MM.1S (cell line): Measurements from ENCODE around the gene COIL.

Experiments used
- DNase-seq: peaks from one replicate; pipeline ENCODE4 v3.0.0-alpha.2; 2015
- H2AFZ ChIP-seq: fragments of 300-600 bp; sonication (generic); 2 replicates; pipeline ENCODE4 v1.6.0; 2016; ENCODE audit warnings: antibody characterized with exemption, low read length
- H3F3A ChIP-seq: fragments of 300-600 bp; sonication (generic); 2 replicates; pipeline ENCODE4 v1.6.1; 2016; ENCODE audit warnings: mild to moderate bottlenecking, antibody characterized with exemption, low read length, moderate library complexity, mixed read lengths; ENCODE audit not compliant: insufficient read depth
- H3K27ac ChIP-seq: fragments of 300-600 bp; sonication (generic); 2 replicates; pipeline ENCODE4 v1.5.1; 2016; ENCODE audit warnings: mild to moderate bottlenecking, low read length
- H3K27me3 ChIP-seq: fragments of 300-600 bp; sonication (generic); replicated peaks from 2 replicates; pipeline ENCODE4 v1.6.0; 2016; ENCODE audit warnings: low read length; ENCODE audit not compliant: insufficient read depth
- H3K36me3 ChIP-seq: fragments of 300-600 bp; sonication (generic); replicated peaks from 2 replicates; pipeline ENCODE4 v1.6.1; 2016; ENCODE audit warnings: mild to moderate bottlenecking, low read length, mixed read lengths; ENCODE audit not compliant: insufficient read depth
- H3K4me1 ChIP-seq: fragments of 300-600 bp; sonication (generic); 2 replicates; pipeline ENCODE4 v1.6.1; 2016; ENCODE audit warnings: low read length, mixed read lengths
- H3K4me2 ChIP-seq: fragments of 300-600 bp; sonication (generic); 2 replicates; pipeline ENCODE4 v1.6.0; 2016; ENCODE audit warnings: low read depth, low read length
- H3K4me3 ChIP-seq: fragments of 300-600 bp; sonication (generic); 2 replicates; pipeline ENCODE4 v1.5.1; 2016; ENCODE audit warnings: low read length, mixed read lengths
- H3K79me2 ChIP-seq: fragments of 300-600 bp; sonication (generic); 2 replicates; pipeline ENCODE4 v1.6.1; 2016; ENCODE audit warnings: mixed run types, low read length, mixed read lengths
- H3K9ac ChIP-seq: fragments of 300-600 bp; sonication (generic); 2 replicates; pipeline ENCODE4 v1.6.1; 2016; ENCODE audit warnings: low read length, mixed read lengths
- H3K9me2 ChIP-seq: fragments of 300-600 bp; sonication (generic); replicated peaks from 2 replicates; pipeline ENCODE4 v1.6.1; 2016; ENCODE audit warnings: mild to moderate bottlenecking, low read length, mixed read lengths; ENCODE audit not compliant: insufficient read depth
- H3K9me3 ChIP-seq: fragments of 300-600 bp; sonication (generic); replicated peaks from 2 replicates; pipeline ENCODE4 v1.6.1; 2016; ENCODE audit warnings: mild to moderate bottlenecking, low read length, mixed read lengths; ENCODE audit not compliant: insufficient read depth
- H4K20me1 ChIP-seq: fragments of 300-600 bp; sonication (generic); 2 replicates; pipeline ENCODE4 v1.6.1; 2016; ENCODE audit warnings: mild to moderate bottlenecking, low read length, moderate library complexity, mixed read lengths; ENCODE audit not compliant: insufficient read depth
- EZH2 ChIP-seq: fragments of 300-600 bp; sonication (generic); optimal IDR thresholded peaks from 2 replicates; pipeline ENCODE3; 2017; ENCODE audit warnings: low read depth, mild to moderate bottlenecking, antibody characterized with exemption, low read length, mixed read lengths
- EZH2phosphoT487 ChIP-seq: fragments of 300-600 bp; sonication (generic); IDR thresholded peaks from 2 replicates; pipeline ENCODE4 v1.6.1; 2018; ENCODE audit warnings: antibody characterized with exemption, low read length
- TF ChIP-seq, protein P1 (sequence below): fragments of 300-600 bp; sonication (generic); IDR thresholded peaks from 2 replicates; pipeline ENCODE4 v1.5.1; 2016; ENCODE audit warnings: antibody characterized with exemption, low read length, mixed read lengths

The COIL gene

GRCh38 chr17:56978441-56979090, 17.7 kb upstream of the COIL start:
- Histone ChIP-seq H3K4me1 (peaks cover 40% of the 10 kb centered on the region), H3K27me3 (no peaks in the 10 kb centered on the region), H3K27ac (peak overlapping the region; percentile 82), H3K79me2 (peaks cover 56% of the 10 kb centered on the region), H3K9me2 (no peaks in the 10 kb centered on the region), H2AFZ (peak overlapping the region; percentile 65), H3K36me3 (no peaks in the 10 kb centered on the region; the same call in none of the 2 replicates), H3K4me2 (peak overlapping the region; percentile 85), H3K9ac (peak overlapping the region; percentile 86), H3F3A (peaks cover 21% of the 10 kb centered on the region), H3K9me3 (no peaks in the 10 kb centered on the region), H4K20me1 (peaks cover 7% of the 10 kb centered on the region; the same call in 1 of the 2 replicates), H3K4me3 (peak overlapping the region; percentile 70)
- TF ChIP-seq EZH2 (no peak), EZH2phosphoT487 (no peak)
- TF ChIP-seq, protein P1, sequence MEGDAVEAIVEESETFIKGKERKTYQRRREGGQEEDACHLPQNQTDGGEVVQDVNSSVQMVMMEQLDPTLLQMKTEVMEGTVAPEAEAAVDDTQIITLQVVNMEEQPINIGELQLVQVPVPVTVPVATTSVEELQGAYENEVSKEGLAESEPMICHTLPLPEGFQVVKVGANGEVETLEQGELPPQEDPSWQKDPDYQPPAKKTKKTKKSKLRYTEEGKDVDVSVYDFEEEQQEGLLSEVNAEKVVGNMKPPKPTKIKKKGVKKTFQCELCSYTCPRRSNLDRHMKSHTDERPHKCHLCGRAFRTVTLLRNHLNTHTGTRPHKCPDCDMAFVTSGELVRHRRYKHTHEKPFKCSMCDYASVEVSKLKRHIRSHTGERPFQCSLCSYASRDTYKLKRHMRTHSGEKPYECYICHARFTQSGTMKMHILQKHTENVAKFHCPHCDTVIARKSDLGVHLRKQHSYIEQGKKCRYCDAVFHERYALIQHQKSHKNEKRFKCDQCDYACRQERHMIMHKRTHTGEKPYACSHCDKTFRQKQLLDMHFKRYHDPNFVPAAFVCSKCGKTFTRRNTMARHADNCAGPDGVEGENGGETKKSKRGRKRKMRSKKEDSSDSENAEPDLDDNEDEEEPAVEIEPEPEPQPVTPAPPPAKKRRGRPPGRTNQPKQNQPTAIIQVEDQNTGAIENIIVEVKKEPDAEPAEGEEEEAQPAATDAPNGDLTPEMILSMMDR, result no peak
- peak; percentile 55 for DNase-seq

DNA sequence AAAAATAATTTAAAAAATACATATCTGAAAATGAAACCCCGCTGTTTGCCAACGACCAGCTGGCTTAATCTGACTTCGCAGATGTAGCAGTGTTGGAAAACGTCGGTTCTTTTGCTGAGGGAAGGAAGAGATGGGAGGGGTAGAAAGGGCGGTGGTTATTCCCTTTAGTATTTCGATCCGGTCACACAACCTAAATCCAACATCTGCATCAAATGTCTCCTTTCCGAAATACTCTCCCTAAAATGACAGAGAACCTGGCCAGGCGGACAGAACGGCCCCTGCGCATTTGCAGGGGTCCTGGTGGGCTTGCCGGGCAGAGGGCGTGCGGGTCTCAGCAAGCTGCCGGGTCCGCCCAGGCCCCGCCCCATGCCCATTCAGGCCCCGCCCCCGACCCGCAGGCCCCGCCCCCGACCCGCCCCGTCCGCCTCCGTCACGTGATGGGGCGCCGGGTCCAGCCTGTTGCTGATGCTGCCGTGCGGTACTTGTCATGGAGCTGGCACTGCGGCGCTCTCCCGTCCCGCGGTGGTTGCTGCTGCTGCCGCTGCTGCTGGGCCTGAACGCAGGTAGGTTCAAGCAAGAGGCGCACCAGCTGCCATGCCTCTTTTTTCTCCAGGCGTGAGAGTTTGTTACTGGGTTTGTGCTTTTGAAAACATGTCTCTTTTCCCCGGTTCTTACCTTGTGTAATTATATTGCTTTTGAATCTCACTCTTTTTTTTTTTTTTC, 17.0 kb upstream of the COIL start, which contains the start of gene SCPEP1:
Gene SCPEP1, plus strand, starts transcription at position 459 of the 723 bp plus-strand sequence. Its CDS starts 29 bp downstream, at position 488.
- peak; percentile 84 for DNase-seq
- H3K4me1 ChIP-seq, result peaks cover 37% of the 10 kb centered on the region

GRCh38 chr17:56976941-56977608, 16.2 kb upstream of the COIL start:
- H3K27ac ChIP-seq, result no peak overlapping the region
- H4K20me1 ChIP-seq, result peaks cover 5% of the 10 kb centered on the region; the same call in 1 of the 2 replicates
- H3K4me1 ChIP-seq, result peaks cover 29% of the 10 kb centered on the region
- H3K9me2 ChIP-seq, result no peaks in the 10 kb centered on the region
- H3K36me3 ChIP-seq, result no peaks in the 10 kb centered on the region; the same call in none of the 2 replicates
- H3K4me3 ChIP-seq, result peak overlapping the region; percentile 70; the same call in 1 of the 2 replicates
- peak overlapping the region; percentile 74 for H3K4me2 ChIP-seq
- H2AFZ ChIP-seq, result no peak overlapping the region
- H3F3A ChIP-seq, result peaks cover 21% of the 10 kb centered on the region
- DNase-seq, result no peak
- peaks cover 41% of the 10 kb centered on the region for H3K79me2 ChIP-seq
- no peak for TF ChIP-seq EZH2phosphoT487
- TF ChIP-seq EZH2, result no peak
- TF ChIP-seq, protein P1, result no peak
- H3K9me3 ChIP-seq, result no peaks in the 10 kb centered on the region
- H3K9ac ChIP-seq, result no peak overlapping the region
- H3K27me3 ChIP-seq, result no peaks in the 10 kb centered on the region

More for the DNA sequence above, 17.0 kb upstream of the COIL start, which contains the start of gene SCPEP1:
- H3F3A ChIP-seq, result peaks cover 21% of the 10 kb centered on the region
- H3K9me2 ChIP-seq, result no peaks in the 10 kb centered on the region
- peak within 1 kb of the TSS; percentile 86 for H3K9ac ChIP-seq
- H3K79me2 ChIP-seq, result peaks cover 49% of the 10 kb centered on the region
- H3K36me3 ChIP-seq, result no peaks in the 10 kb centered on the region; the same call in none of the 2 replicates
- H3K9me3 ChIP-seq, result no peaks in the 10 kb centered on the region
- H3K4me2 ChIP-seq, result peak within 1 kb of the TSS; percentile 85
- TF ChIP-seq, protein P1, result no peak
- TF ChIP-seq EZH2, result no peak
- no peak for TF ChIP-seq EZH2phosphoT487
- no peaks in the 10 kb centered on the region for H3K27me3 ChIP-seq
- H3K27ac ChIP-seq, result peak within 1 kb of the TSS; percentile 82
- H4K20me1 ChIP-seq, result peaks cover 7% of the 10 kb centered on the region; the same call in 1 of the 2 replicates
- H3K4me3 ChIP-seq, result peak within 1 kb of the TSS; percentile 70
- H2AFZ ChIP-seq, result peak within 1 kb of the TSS; percentile 92
